Measurements from ENCODE around the gene TNFRSF6B. TPM values are rescaled to one million over a fixed set of nuclear protein-coding genes. Genes with fewer than 3 reads are reported as not detected.

The TNFRSF6B gene
- total RNA-seq, 5 donors from 2014 or later (not counting 1 experiment from before 2014, with no cell fraction given) = 0.37 to 1.5 (median 0.91) TPM; not detected in 1

DNA sequence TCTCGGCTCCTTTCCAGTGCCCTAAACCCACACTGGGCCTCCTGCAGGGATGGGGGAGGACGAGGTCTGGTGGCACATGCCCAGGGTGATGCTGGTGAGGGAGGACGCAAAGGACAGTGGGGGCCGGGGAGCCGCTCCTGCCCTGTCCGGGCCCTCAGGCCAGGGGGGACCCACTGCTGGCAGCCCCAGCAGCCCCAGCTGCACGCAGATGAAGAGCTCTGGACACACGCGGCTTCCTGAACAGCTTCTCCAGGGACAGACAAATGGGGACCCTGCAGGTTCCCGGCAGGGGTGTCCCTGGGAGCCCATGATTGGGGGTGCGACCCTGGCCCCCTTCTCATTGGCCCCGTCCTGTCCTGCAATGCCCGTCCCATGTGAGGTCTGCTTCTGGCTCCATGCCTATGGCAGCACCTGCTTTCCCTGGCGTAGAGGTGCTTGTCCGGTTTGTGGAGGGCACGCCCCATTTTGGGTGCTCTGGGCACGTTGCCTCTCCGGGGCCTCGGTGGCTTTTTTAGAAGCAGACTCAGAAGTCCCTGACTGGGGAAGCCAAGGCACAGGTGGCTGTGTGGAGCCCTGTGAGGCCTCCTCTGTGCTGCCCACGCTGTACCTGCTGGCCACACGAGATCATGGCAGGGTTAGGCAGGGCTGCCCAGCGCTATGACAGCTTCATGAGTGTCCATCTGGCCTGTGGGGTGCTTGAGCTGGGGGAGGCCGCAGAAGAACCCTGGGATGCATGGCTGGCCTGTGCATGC, 15.4 kb upstream of the TNFRSF6B start:
- peaks cover 3 to 12% of the 10 kb centered on the region in 2 donors for H3K36me3 ChIP-seq (ENCODE audit: control insufficient read depth in 2 of 2, extremely low read depth in 1 of 2, insufficient read depth in 1 of 2, low read length in 1 of 2)
- Mint-ChIP-seq H3K36me3 (peaks cover 7% of the 10 kb centered on the region), H3K4me1 (no peaks in the 10 kb centered on the region), H3K27me3 (no peaks in the 10 kb centered on the region), H3K4me3 (no peak overlapping the region), H3K9me3 (no peaks in the 10 kb centered on the region), H3K27ac (no peak overlapping the region)
- POLR2A ChIA-PET = no interaction called here
- H3K4me1 ChIP-seq (ENCODE audit: control insufficient read depth in 1 of 2, extremely low read depth in 1 of 2, insufficient read depth in 2 of 2, low read length in 2 of 2) = no peaks in the 10 kb centered on the region
- WGBS (ENCODE audit: insufficient coverage) = 93% methylated on average over 23 of the region's 23 CpGs
- H3K9me3 ChIP-seq = no peaks in the 10 kb centered on the region
- H3K27ac ChIP-seq (ENCODE audit: low read length) = no peak overlapping the region
- no peak for ATAC-seq (replicated peaks in 1 of 4)
- H3K4me3 ChIP-seq (ENCODE audit: control insufficient read depth in 1 of 2, extremely low read depth in 1 of 2, low read length in 1 of 2) = no peak overlapping the region
- DNase-seq = no peak
- CTCF ChIA-PET = no interaction called here
- no peaks in the 10 kb centered on the region for H3K27me3 ChIP-seq (replicated peaks in 1 of 2; ENCODE audit: control insufficient read depth in 2 of 2, extremely low read depth in 1 of 2, insufficient read depth in 2 of 2, low read length in 1 of 2)

DNA sequence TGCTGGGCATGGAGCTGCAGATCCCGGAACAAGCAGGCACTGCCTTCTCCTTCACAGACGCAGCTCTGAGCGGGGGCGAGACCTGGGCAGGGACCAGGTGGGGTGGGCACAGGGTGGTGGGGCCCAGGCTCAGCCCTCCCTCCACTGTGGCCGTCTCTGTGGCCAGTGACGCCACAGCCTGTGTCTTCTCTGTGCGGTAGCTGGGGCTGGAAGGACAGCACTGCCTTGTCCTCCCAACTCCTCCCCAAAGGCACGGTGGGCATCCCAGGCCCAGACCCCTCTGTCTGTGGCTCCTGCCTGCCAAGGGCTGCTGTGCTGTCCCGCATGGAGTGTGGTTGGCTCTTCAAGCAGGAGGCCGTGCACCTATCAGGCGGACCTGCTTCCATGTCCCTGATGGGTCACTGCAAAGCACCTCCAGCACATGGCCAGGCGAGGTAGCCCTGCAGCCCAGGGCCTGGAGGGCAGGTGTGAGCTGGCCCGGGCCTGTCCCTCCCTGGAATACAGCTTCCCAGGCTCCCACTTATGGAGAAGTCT, 14.8 kb upstream of the TNFRSF6B start:
- Histone ChIP-seq H3K4me1 (ENCODE audit: control insufficient read depth in 1 of 2, extremely low read depth in 1 of 2, insufficient read depth in 2 of 2, low read length in 2 of 2) (peaks cover 2 to 6% of the 10 kb centered on the region in 2 experiments), H3K9me3 (no peaks in the 10 kb centered on the region), H3K4me3 (ENCODE audit: control insufficient read depth in 1 of 2, extremely low read depth in 1 of 2, low read length in 1 of 2) (no peak overlapping the region), H3K36me3 (ENCODE audit: control insufficient read depth in 2 of 2, extremely low read depth in 1 of 2, insufficient read depth in 1 of 2, low read length in 1 of 2) (peaks cover 3 to 12% of the 10 kb centered on the region in 2 donors), H3K27ac (ENCODE audit: low read length) (no peak overlapping the region), H3K27me3 (replicated peaks in 1 of 2; ENCODE audit: control insufficient read depth in 2 of 2, extremely low read depth in 1 of 2, insufficient read depth in 2 of 2, low read length in 1 of 2) (no peaks in the 10 kb centered on the region)
- Mint-ChIP-seq H3K36me3 (peaks cover 3% of the 10 kb centered on the region), H3K4me3 (no peak overlapping the region), H3K4me1 (peaks cover 0 to under 1% (median 0%) of the 10 kb centered on the region in 3 donors), H3K27ac (no peak overlapping the region), H3K9me3 (no peaks in the 10 kb centered on the region), H3K27me3 (no peaks in the 10 kb centered on the region)
- WGBS (ENCODE audit: insufficient coverage) = 97% methylated on average over 8 of the region's 13 CpGs
- DNase-seq = no peak
- no peak for ATAC-seq (replicated peaks in 1 of 4)
- ChIA-PET CTCF (no interaction called here), POLR2A (no interaction called here)

DNA sequence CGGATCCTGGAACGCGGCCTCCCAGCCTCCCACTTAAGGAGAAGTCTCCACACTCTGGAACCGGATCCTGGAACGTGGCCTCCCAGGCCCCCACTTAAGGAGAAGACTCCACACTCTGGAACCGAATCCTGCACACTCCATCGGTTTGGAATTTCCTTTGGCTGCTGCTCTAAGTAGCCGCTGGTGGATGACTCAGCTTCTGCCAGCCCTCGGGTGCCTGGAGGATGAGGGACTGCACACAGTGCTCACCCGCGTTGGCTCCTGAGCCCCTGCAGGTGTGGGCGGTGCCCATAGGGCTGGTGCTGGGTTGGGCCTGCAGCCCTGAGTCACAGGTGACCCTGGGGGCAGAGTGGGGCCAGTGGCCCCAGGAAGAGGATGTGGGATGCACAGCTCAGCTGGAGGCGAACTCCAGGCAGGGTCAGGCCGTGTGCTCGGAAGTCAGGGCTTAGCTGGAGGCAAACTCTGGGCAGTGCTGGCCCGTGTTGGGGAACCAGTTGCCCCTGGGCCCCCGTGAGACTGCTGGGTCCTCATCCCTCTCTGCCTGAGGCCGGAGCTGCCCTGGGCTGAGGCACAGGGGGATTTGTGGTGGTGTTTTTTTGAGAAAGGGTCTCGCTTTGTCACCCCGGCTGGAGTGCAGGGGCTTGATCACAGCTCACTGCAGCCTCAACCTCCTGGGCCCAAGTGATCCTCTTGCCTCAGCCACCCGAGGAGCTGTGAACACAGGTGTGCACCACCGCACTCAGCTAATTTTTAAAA, 13.9 kb upstream of the TNFRSF6B start:
- no peaks in the 10 kb centered on the region for H3K9me3 Mint-ChIP-seq
- H3K9me3 ChIP-seq = no peaks in the 10 kb centered on the region
- H3K4me3 ChIP-seq (ENCODE audit: control insufficient read depth in 1 of 2, extremely low read depth in 1 of 2, low read length in 1 of 2) = no peak overlapping the region
- peaks cover 6 to 15% of the 10 kb centered on the region in 2 experiments for H3K4me1 ChIP-seq (ENCODE audit: control insufficient read depth in 1 of 2, extremely low read depth in 1 of 2, insufficient read depth in 2 of 2, low read length in 2 of 2)
- H3K36me3 Mint-ChIP-seq = peaks cover 3% of the 10 kb centered on the region
- H3K27ac ChIP-seq (ENCODE audit: low read length) = no peak overlapping the region
- 89% methylated on average over 18 of the region's 22 CpGs for WGBS (ENCODE audit: insufficient coverage)
- no peaks in the 10 kb centered on the region for H3K27me3 ChIP-seq (replicated peaks in 1 of 2; ENCODE audit: control insufficient read depth in 2 of 2, extremely low read depth in 1 of 2, insufficient read depth in 2 of 2, low read length in 1 of 2)
- peaks cover 0 to 4% (median 3%) of the 10 kb centered on the region in 3 donors for H3K4me1 Mint-ChIP-seq
- DNase-seq (no peak), ATAC-seq (replicated peaks in 1 of 4) (no peak)
- POLR2A ChIA-PET = no interaction called here
- CTCF ChIA-PET = no interaction called here
- no peak overlapping the region for H3K4me3 Mint-ChIP-seq
- H3K27me3 Mint-ChIP-seq = no peaks in the 10 kb centered on the region
- no peak overlapping the region for H3K27ac Mint-ChIP-seq
- peaks cover 3 to 12% of the 10 kb centered on the region in 2 donors for H3K36me3 ChIP-seq (ENCODE audit: control insufficient read depth in 2 of 2, extremely low read depth in 1 of 2, insufficient read depth in 1 of 2, low read length in 1 of 2)

DNA sequence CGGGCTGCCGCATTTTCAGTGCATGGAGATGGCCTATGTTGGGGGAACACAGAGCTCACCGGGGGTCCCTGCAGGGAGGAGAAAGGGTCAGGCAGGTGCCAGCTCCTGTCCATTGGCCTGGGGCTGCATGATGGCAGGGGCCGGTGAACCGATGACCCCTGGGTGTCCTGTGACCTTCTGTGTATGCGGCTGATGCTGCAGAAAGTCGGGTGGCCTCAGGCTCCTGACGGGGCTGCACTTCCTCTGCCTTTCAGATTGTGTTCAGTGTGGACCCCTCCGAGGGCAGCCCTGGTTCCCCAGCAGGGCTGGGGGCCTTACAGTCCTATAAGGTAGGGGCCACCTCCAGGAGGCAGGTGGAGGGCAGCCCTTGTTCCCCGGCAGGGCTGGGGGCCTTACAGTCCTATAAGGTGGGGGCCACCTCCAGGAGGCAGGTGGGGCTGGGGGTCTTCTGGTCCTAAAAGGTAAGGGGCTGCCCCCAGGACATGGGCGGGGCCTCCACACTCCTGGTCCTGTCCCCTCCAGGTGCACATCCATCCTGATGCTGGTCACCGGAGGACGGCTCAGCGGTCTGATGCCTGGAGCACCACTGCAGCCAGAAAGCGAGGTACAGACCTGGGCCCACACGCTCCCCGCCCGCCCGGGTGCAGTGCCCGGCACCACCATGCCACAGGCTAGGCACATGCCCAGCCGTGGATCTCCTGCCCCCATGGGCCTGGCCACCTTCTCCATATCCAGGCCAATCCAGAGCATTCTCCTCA, 11.0 kb upstream of the TNFRSF6B start:
- no peak overlapping the region for H3K4me3 Mint-ChIP-seq
- ChIA-PET CTCF (no interaction called here), POLR2A (no interaction called here)
- Histone ChIP-seq H3K4me1 (ENCODE audit: control insufficient read depth in 1 of 2, extremely low read depth in 1 of 2, insufficient read depth in 2 of 2, low read length in 2 of 2) (peaks cover 6 to 22% of the 10 kb centered on the region in 2 experiments), H3K36me3 (ENCODE audit: control insufficient read depth in 2 of 2, extremely low read depth in 1 of 2, insufficient read depth in 1 of 2, low read length in 1 of 2) (peaks cover 0 to 2% of the 10 kb centered on the region in 2 donors), H3K27ac (ENCODE audit: low read length) (no peak overlapping the region), H3K4me3 (ENCODE audit: control insufficient read depth in 1 of 2, extremely low read depth in 1 of 2, low read length in 1 of 2) (no peak overlapping the region), H3K27me3 (replicated peaks in 1 of 2; ENCODE audit: control insufficient read depth in 2 of 2, extremely low read depth in 1 of 2, insufficient read depth in 2 of 2, low read length in 1 of 2) (peaks cover 0 to 2% of the 10 kb centered on the region in 2 experiments), H3K9me3 (no peaks in the 10 kb centered on the region)
- 95% methylated on average over 19 of the region's 21 CpGs for WGBS (ENCODE audit: insufficient coverage)
- no peaks in the 10 kb centered on the region for H3K9me3 Mint-ChIP-seq
- H3K4me1 Mint-ChIP-seq = peaks cover 0 to 4% (median 3%) of the 10 kb centered on the region in 3 donors
- ATAC-seq (replicated peaks in 1 of 4) = no peak
- no peak for DNase-seq
- H3K27me3 Mint-ChIP-seq = no peaks in the 10 kb centered on the region
- H3K36me3 Mint-ChIP-seq = no peaks in the 10 kb centered on the region
- no peak overlapping the region for H3K27ac Mint-ChIP-seq

DNA sequence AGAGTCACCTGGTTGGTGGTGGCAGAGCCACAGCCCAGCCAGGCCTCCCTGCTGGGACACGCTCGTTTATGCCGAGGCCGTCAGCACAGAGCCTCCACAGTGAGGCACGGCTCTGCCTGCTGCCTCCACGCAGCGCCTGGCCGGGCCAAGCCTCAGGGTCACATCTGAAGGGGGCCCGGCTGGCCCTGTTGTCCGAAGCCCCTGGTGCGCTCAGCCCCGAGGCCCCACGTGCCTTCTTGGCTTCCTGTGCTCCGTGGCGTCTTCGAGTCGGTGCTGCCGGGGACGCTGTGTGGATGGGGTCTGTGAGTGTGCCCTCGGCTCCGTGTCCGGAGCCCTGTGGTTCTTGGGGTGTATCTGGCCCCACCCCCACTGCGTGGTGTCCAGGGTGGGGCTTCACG, 10.4 kb upstream of the TNFRSF6B start:
- POLR2A ChIA-PET = no interaction called here
- peaks cover 0 to 4% (median 3%) of the 10 kb centered on the region in 3 donors for H3K4me1 Mint-ChIP-seq
- ATAC-seq (replicated peaks in 1 of 4) (no peak), DNase-seq (no peak)
- no peak overlapping the region for H3K4me3 ChIP-seq (ENCODE audit: control insufficient read depth in 1 of 2, extremely low read depth in 1 of 2, low read length in 1 of 2)
- no peaks in the 10 kb centered on the region for H3K36me3 Mint-ChIP-seq
- H3K9me3 ChIP-seq = no peaks in the 10 kb centered on the region
- CTCF ChIA-PET = no interaction called here
- no peaks in the 10 kb centered on the region for H3K27me3 Mint-ChIP-seq
- peaks cover 6 to 22% of the 10 kb centered on the region in 2 experiments for H3K4me1 ChIP-seq (ENCODE audit: control insufficient read depth in 1 of 2, extremely low read depth in 1 of 2, insufficient read depth in 2 of 2, low read length in 2 of 2)
- H3K27ac ChIP-seq (ENCODE audit: low read length) = no peak overlapping the region
- H3K36me3 ChIP-seq (ENCODE audit: control insufficient read depth in 2 of 2, extremely low read depth in 1 of 2, insufficient read depth in 1 of 2, low read length in 1 of 2) = peaks cover 0 to 2% of the 10 kb centered on the region in 2 donors
- no peak overlapping the region for H3K4me3 Mint-ChIP-seq
- no peaks in the 10 kb centered on the region for H3K9me3 Mint-ChIP-seq
- H3K27ac Mint-ChIP-seq = no peak overlapping the region
- WGBS (ENCODE audit: insufficient coverage) = 96% methylated on average over 11 of the region's 24 CpGs
- H3K27me3 ChIP-seq (replicated peaks in 1 of 2; ENCODE audit: control insufficient read depth in 2 of 2, extremely low read depth in 1 of 2, insufficient read depth in 2 of 2, low read length in 1 of 2) = peaks cover 0 to 2% of the 10 kb centered on the region in 2 experiments
